Esophagus squamous epithelium (tissue), 5 donors: Measurements from ENCODE around the gene WHRN. TPM values are rescaled to one million over a fixed set of nuclear protein-coding genes. Genes with fewer than 3 reads are reported as not detected.
A peak's percentile ranks its signal among the peaks of the same experiment; 100 is the strongest.

Experiments
- DNase-seq: peaks from one replicate; lab custom pipeline; 2025; lab: John Stamatoyannopoulos, UW
- H3K27ac ChIP-seq, 4 donors: fragments of 200-600 bp; sonication (generic); one replicate each; pipeline ENCODE4 v1.5.1; 2016 to 2019; ENCODE audit warnings: mild to moderate bottlenecking in 1 of 4
- H3K27me3 ChIP-seq, 4 donors: fragments of 200-600 bp; sonication (generic); 1 replicate in 3 of 4; 2 replicates in 1 of 4; pipeline versions ENCODE4 v1.5.1 to v1.6.0; 2017 to 2021; ENCODE audit warnings: antibody characterized with exemption in 1 of 4
- H3K36me3 ChIP-seq, 3 donors: fragments of 200-600 bp; sonication (generic); one replicate each; pipeline ENCODE4 v1.5.1; 2016 to 2019
- H3K4me1 ChIP-seq, 3 donors: fragments of 200-600 bp; sonication (generic); one replicate each; pipeline ENCODE4 v1.5.1; 2017 to 2019
- H3K4me3 ChIP-seq, 4 donors: fragments of 200-600 bp; sonication (generic); 1 replicate in 3 of 4; 2 replicates in 1 of 4; pipeline ENCODE4 v1.5.1; 2016 to 2019; ENCODE audit warnings: mild to moderate bottlenecking in 2 of 4, moderate library complexity in 1 of 4
- H3K9me3 ChIP-seq, 3 donors: fragments of 200-600 bp; sonication (generic); one replicate each; pipeline ENCODE4 v1.5.1; 2016 to 2019
- CTCF ChIP-seq, 6 experiments: fragments of 450-650 bp in 4 of 6; fragments of 200-600 bp in 2 of 6; sonication (generic) in 2 of 6; IDR thresholded peaks; one replicate each; pipeline ENCODE4 v1.5.1; 2016 to 2019; ENCODE audit warnings: antibody characterized with exemption in 6 of 6, mild to moderate bottlenecking in 4 of 6, moderate library complexity in 4 of 6
- POLR2A ChIP-seq, 4 donors: fragments of 450-650 bp; IDR thresholded peaks; one replicate each; pipeline ENCODE4 v1.6.1; 2017; ENCODE audit warnings: antibody characterized with exemption in 4 of 4, mild to moderate bottlenecking in 4 of 4, moderate library complexity in 3 of 4
- WGBS, 2 donors: methylation state at CpG; one replicate each; pipeline ENCODE4 v1.1.5; 2018; 5-methylcytosine and 5-hydroxymethylcytosine counted together
- intact Hi-C: fragments of 100-400 bp; cut with DNase I; formaldehyde crosslinking; loops from one replicate; pipeline ENCODE4 v1.15.0; 2022
- total RNA-seq, 4 donors: library from RNA; depleted of rRNA; stranded (reverse); fragments of >200 nt; gene quantifications; one replicate each; pipeline ENCODE4 v1.1.0, GENCODE V29; 2016
- donor health status: DM: yes; HTN: yes; CAD: no.

WHRN gene
- total RNA-seq, 4 donors from 2014 or later = 2.9 to 6.1 (median 3.4) TPM

GRCh38 chr9:114532561-114533237, 27.4 kb upstream of the WHRN start:
- no peak for DNase-seq
- Histone ChIP-seq H3K4me3 (peak overlapping the region in 1 of 4 donors; percentile 20), H3K9me3 (no peaks in the 10 kb centered on the region), H3K27me3 (peaks cover 0 to 6% (median 0%) of the 10 kb centered on the region in 4 donors), H3K4me1 (no peaks in the 10 kb centered on the region), H3K27ac (no peak overlapping the region), H3K36me3 (no peaks in the 10 kb centered on the region)
- intact Hi-C loops = no loop called here
- 38 to 49% methylated on average over 7 to 11 of the region's 13 CpGs for WGBS, 2 donors
- TF ChIP-seq CTCF (IDR thresholded peaks at IDR 0.05) (no peak), POLR2A (IDR thresholded peaks at IDR 0.05) (no peak)

- Histone ChIP-seq H3K36me3 (no peaks in the 10 kb centered on the region), H3K4me3 (no peak overlapping the region), H3K9me3 (no peaks in the 10 kb centered on the region), H3K27ac (no peak overlapping the region), H3K4me1 (peaks cover 0 to 2% (median 0%) of the 10 kb centered on the region in 3 donors), H3K27me3 (peaks cover 0 to 17% (median 0%) of the 10 kb centered on the region in 4 donors)
- WGBS, 2 donors = 86 to 88% methylated on average over 6 of the region's 6 CpGs
- no peak for DNase-seq
- TF ChIP-seq POLR2A (IDR thresholded peaks at IDR 0.05) (no peak), CTCF (IDR thresholded peaks at IDR 0.05) (no peak)
- intact Hi-C loops = no loop called here
Measured at GRCh38 chr9:114529285-114529684, 24.0 kb upstream of the WHRN start.

GRCh38 chr9:114526807-114527206, 21.5 kb upstream of the WHRN start:
- Histone ChIP-seq H3K4me1 (peaks cover 0 to 6% (median 0%) of the 10 kb centered on the region in 3 donors), H3K27ac (no peak overlapping the region), H3K27me3 (peaks cover 0 to 19% (median 0%) of the 10 kb centered on the region in 4 donors), H3K36me3 (no peaks in the 10 kb centered on the region), H3K9me3 (no peaks in the 10 kb centered on the region), H3K4me3 (no peak overlapping the region)
- TF ChIP-seq CTCF (IDR thresholded peaks at IDR 0.05) (no peak), POLR2A (IDR thresholded peaks at IDR 0.05) (no peak)
- WGBS, 2 donors = 72 to 80% methylated on average over 2 of the region's 2 CpGs
- intact Hi-C loops = no loop called here
- no peak for DNase-seq

- no peak overlapping the region for H3K4me3 ChIP-seq
- TF ChIP-seq POLR2A (IDR thresholded peaks at IDR 0.05) (no peak), CTCF (IDR thresholded peaks at IDR 0.05) (no peak)
- H3K36me3 ChIP-seq = no peaks in the 10 kb centered on the region
- no peak for DNase-seq
- H3K27ac ChIP-seq = no peak overlapping the region
- H3K4me1 ChIP-seq = peaks cover 0 to 6% (median 0%) of the 10 kb centered on the region in 3 donors
- no peaks in the 10 kb centered on the region for H3K9me3 ChIP-seq
- intact Hi-C loops = no loop called here
- H3K27me3 ChIP-seq = peaks cover 0 to 14% (median 0%) of the 10 kb centered on the region in 4 donors
- WGBS, 2 donors = 28 to 48% methylated on average over 3 of the region's 3 CpGs
Measured at GRCh38 chr9:114525513-114525912, 20.2 kb upstream of the WHRN start.

- intact Hi-C loops = no loop called here
- H3K4me1 ChIP-seq = peaks cover 0 to 6% (median 0%) of the 10 kb centered on the region in 3 donors
- no peak overlapping the region for H3K27ac ChIP-seq
- no peak for TF ChIP-seq CTCF (IDR thresholded peaks at IDR 0.05)
- TF ChIP-seq POLR2A (IDR thresholded peaks at IDR 0.05) = no peak
- H3K4me3 ChIP-seq = no peak overlapping the region
- no peaks in the 10 kb centered on the region for H3K9me3 ChIP-seq
- DNase-seq = no peak
- no peaks in the 10 kb centered on the region for H3K36me3 ChIP-seq
- peaks cover 0 to 21% (median 0%) of the 10 kb centered on the region in 4 donors for H3K27me3 ChIP-seq
- WGBS, 2 donors = 19 to 32% methylated on average over 7 of the region's 7 CpGs
Measured at GRCh38 chr9:114524247-114524681, 19.0 kb upstream of the WHRN start.
